GM23338 (cell line): Measurements from ENCODE around the gene CMC4. TPM values are rescaled to one million over a fixed set of nuclear protein-coding genes. Genes with fewer than 3 reads are reported as not detected.

Source experiments
- ATAC-seq: fragments of 200-7000 bp; cut with Tn5 transposase; 3 replicates; pipeline ENCODE4 v1.9.1; 2020
- DNase-seq: peaks from one replicate; pipeline ENCODE4 v3.0.0-alpha.2; 2015; ENCODE audit warnings: low spot score
- H2AFZ ChIP-seq: fragments of 200-600 bp; sonication (generic); 2 replicates; pipeline ENCODE4 v1.8.0; 2016; ENCODE audit warnings: antibody characterized with exemption, mild to moderate bottlenecking, moderate library complexity
- H3F3A ChIP-seq: fragments of 200-600 bp; sonication (generic); replicated peaks from 2 replicates; pipeline ENCODE4 v1.8.0; 2017; ENCODE audit warnings: antibody characterized with exemption, mixed run types, low read depth
- H3K27ac ChIP-seq: fragments of 200-600 bp; sonication (generic); 2 replicates; pipeline ENCODE4 v1.6.1; 2016; ENCODE audit warnings: low read depth
- H3K27me3 ChIP-seq: fragments of 200-600 bp; sonication (generic); 2 replicates; pipeline ENCODE4 v1.8.0; 2016; ENCODE audit warnings: mild to moderate bottlenecking, mixed run types, moderate library complexity; ENCODE audit not compliant: insufficient read depth
- H3K36me3 ChIP-seq: fragments of 200-600 bp; sonication (generic); 2 replicates; pipeline ENCODE4 v1.8.0; 2016; ENCODE audit warnings: mild to moderate bottlenecking; ENCODE audit not compliant: insufficient read depth
- H3K4me1 ChIP-seq: fragments of 200-600 bp; sonication (generic); 2 replicates; pipeline ENCODE4 v1.8.0; 2016; ENCODE audit warnings: mild to moderate bottlenecking, moderate library complexity; ENCODE audit not compliant: insufficient read depth
- H3K4me2 ChIP-seq: fragments of 200-600 bp; sonication (generic); 2 replicates; pipeline ENCODE4 v1.7.1; 2017; ENCODE audit warnings: mixed run types
- H3K4me3 ChIP-seq: fragments of 200-600 bp; sonication (generic); 2 replicates; pipeline ENCODE4 v1.6.1; 2016; ENCODE audit warnings: mixed run types
- H3K79me2 ChIP-seq: fragments of 200-600 bp; sonication (generic); replicated peaks from 2 replicates; pipeline ENCODE4 v1.8.0; 2017; ENCODE audit warnings: mild to moderate bottlenecking; ENCODE audit not compliant: insufficient read depth
- H3K9me2 ChIP-seq: fragments of 200-600 bp; sonication (generic); 2 replicates; pipeline ENCODE4 v1.8.0; 2017; ENCODE audit not compliant: insufficient read depth
- H4K20me1 ChIP-seq: fragments of 200-600 bp; sonication (generic); replicated peaks from 2 replicates; pipeline ENCODE4 v1.8.0; 2017; ENCODE audit warnings: mild to moderate bottlenecking; ENCODE audit not compliant: insufficient read depth
- H3K27ac Mint-ChIP-seq: 2 replicates; pipeline ENCODE4 v1.8.0; 2020; ENCODE audit warnings: inconsistent platforms, mild to moderate bottlenecking, moderate library complexity, mixed read lengths
- H3K27me3 Mint-ChIP-seq: 3 replicates; pipeline ENCODE4 v1.8.0; 2022; ENCODE audit warnings: low read depth, mild to moderate bottlenecking, moderate library complexity, mixed read lengths, inconsistent platforms; ENCODE audit not compliant: insufficient read depth, poor library complexity
- H3K36me3 Mint-ChIP-seq: 3 replicates; pipeline ENCODE4 v1.8.0; 2021; ENCODE audit warnings: low read depth, mild to moderate bottlenecking, inconsistent platforms, moderate library complexity, mixed read lengths
- H3K4me1 Mint-ChIP-seq: 3 replicates; pipeline ENCODE4 v1.8.0; 2020; ENCODE audit warnings: mild to moderate bottlenecking, inconsistent platforms, mixed read lengths
- H3K4me3 Mint-ChIP-seq: 3 replicates; pipeline ENCODE4 v1.8.0; 2021; ENCODE audit warnings: moderate library complexity, mild to moderate bottlenecking, inconsistent platforms, mixed read lengths
- H3K9me3 Mint-ChIP-seq: 3 replicates; pipeline ENCODE4 v1.8.0; 2020; ENCODE audit warnings: moderate library complexity, mild to moderate bottlenecking, inconsistent platforms, mixed read lengths
- CREB1 ChIP-seq: fragments of 250-450 bp; sonication (Bioruptor Pico); IDR thresholded peaks from 2 replicates; pipeline ENCODE4 v1.5.0; 2020; ENCODE audit warnings: low read depth, mild to moderate bottlenecking, moderate library complexity
- EZH2 ChIP-seq: fragments of 200-600 bp; sonication (generic); IDR thresholded peaks from one replicate; pipeline ENCODE4 v1.8.0; 2017; ENCODE audit warnings: antibody characterized with exemption, mild to moderate bottlenecking, low read depth; ENCODE audit not compliant: unreplicated experiment
- EZH2phosphoT487 ChIP-seq: fragments of 200-600 bp; sonication (generic); IDR thresholded peaks from one replicate; pipeline ENCODE4 v1.8.1; 2018; ENCODE audit warnings: antibody characterized with exemption; ENCODE audit not compliant: unreplicated experiment
- POLR2AphosphoS5 ChIP-seq: IDR thresholded peaks from 2 replicates; pipeline ENCODE4 v1.6.1; 2016; ENCODE audit warnings: antibody characterized with exemption, low read depth
- ZNF331 ChIP-seq: fragments of 250-450 bp; sonication (Bioruptor Pico); IDR thresholded peaks from 2 replicates; pipeline ENCODE4 v1.5.0; 2020; ENCODE audit warnings: low read depth, mild to moderate bottlenecking, moderate library complexity
- polyA plus RNA-seq: library from polyadenylated mRNA; unstranded; fragments of >200 nt; fragmentation: Nextera tagmentation; extraction: Ambion mirVana; gene quantifications from 2 replicates; pipeline ENCODE4 v1.2.1, GENCODE V29; 2016
- total RNA-seq: library from RNA; depleted of rRNA; stranded (reverse); fragments of >200 nt; shearing (Covaris generic); gene quantifications from 2 replicates; pipeline ENCODE4 v1.2.3, GENCODE V29; 2014
- TF ChIP-seq, protein P1 (sequence below), 2 experiments: fragments of 200-600 bp in 1 of 2; sonication (generic) in 1 of 2; conservative IDR thresholded peaks; 2 replicates each; pipeline versions ENCODE4 v1.5.1 to v1.6.1; 2016 to 2017; ENCODE audit warnings: antibody characterized with exemption in 2 of 2, low read depth in 2 of 2, mild to moderate bottlenecking in 2 of 2, moderate library complexity in 1 of 2
- TF ChIP-seq, protein P2 (sequence below): IDR thresholded peaks from one replicate; pipeline ENCODE4 v1.6.1; 2018; ENCODE audit warnings: antibody characterized with exemption; ENCODE audit not compliant: unreplicated experiment
- TF ChIP-seq, protein P3 (sequence below): fragments of 250-450 bp; sonication (Bioruptor Pico); IDR thresholded peaks from 2 replicates; pipeline ENCODE4 v1.5.0; 2020; ENCODE audit warnings: mild to moderate bottlenecking, moderate library complexity
- TF ChIP-seq, protein P4 (sequence below): IDR thresholded peaks from 2 replicates; pipeline ENCODE4 v1.6.1; 2016; ENCODE audit warnings: antibody characterized with exemption

The CMC4 gene
- total and polyA plus RNA-seq, 2 experiments from 2014 or later: 9.9 to 16.3 TPM

DNA sequence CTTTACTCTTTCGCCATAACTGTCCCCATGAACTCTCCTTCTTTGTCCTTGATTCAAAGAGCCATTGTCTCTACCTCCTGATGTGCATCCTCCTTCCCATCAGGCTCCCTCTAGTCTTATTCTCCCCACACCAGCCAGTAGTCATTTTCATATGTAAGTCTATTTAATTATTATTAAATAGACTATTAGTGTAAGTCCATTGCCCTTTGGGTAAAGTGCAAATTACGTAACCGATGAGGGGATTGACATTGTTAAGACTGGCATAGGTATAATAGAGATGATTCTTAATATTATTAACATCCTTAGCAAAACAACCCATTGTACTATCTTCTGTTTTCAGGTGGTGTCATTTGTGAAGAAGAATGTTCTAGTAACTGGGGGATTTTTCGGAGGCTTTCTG is 16.7 kb downstream of the CMC4 start:
- no peaks in the 10 kb centered on the region for H3F3A ChIP-seq
- H3K9me2 ChIP-seq: no peaks in the 10 kb centered on the region
- H3K4me2 ChIP-seq: no peak overlapping the region
- TF ChIP-seq, protein P1, sequence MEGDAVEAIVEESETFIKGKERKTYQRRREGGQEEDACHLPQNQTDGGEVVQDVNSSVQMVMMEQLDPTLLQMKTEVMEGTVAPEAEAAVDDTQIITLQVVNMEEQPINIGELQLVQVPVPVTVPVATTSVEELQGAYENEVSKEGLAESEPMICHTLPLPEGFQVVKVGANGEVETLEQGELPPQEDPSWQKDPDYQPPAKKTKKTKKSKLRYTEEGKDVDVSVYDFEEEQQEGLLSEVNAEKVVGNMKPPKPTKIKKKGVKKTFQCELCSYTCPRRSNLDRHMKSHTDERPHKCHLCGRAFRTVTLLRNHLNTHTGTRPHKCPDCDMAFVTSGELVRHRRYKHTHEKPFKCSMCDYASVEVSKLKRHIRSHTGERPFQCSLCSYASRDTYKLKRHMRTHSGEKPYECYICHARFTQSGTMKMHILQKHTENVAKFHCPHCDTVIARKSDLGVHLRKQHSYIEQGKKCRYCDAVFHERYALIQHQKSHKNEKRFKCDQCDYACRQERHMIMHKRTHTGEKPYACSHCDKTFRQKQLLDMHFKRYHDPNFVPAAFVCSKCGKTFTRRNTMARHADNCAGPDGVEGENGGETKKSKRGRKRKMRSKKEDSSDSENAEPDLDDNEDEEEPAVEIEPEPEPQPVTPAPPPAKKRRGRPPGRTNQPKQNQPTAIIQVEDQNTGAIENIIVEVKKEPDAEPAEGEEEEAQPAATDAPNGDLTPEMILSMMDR (conservative IDR thresholded peaks at IDR 0.05; ENCODE audit: low read depth in 2 of 2): no peak
- TF ChIP-seq POLR2AphosphoS5: no peak
- TF ChIP-seq, protein P2, sequence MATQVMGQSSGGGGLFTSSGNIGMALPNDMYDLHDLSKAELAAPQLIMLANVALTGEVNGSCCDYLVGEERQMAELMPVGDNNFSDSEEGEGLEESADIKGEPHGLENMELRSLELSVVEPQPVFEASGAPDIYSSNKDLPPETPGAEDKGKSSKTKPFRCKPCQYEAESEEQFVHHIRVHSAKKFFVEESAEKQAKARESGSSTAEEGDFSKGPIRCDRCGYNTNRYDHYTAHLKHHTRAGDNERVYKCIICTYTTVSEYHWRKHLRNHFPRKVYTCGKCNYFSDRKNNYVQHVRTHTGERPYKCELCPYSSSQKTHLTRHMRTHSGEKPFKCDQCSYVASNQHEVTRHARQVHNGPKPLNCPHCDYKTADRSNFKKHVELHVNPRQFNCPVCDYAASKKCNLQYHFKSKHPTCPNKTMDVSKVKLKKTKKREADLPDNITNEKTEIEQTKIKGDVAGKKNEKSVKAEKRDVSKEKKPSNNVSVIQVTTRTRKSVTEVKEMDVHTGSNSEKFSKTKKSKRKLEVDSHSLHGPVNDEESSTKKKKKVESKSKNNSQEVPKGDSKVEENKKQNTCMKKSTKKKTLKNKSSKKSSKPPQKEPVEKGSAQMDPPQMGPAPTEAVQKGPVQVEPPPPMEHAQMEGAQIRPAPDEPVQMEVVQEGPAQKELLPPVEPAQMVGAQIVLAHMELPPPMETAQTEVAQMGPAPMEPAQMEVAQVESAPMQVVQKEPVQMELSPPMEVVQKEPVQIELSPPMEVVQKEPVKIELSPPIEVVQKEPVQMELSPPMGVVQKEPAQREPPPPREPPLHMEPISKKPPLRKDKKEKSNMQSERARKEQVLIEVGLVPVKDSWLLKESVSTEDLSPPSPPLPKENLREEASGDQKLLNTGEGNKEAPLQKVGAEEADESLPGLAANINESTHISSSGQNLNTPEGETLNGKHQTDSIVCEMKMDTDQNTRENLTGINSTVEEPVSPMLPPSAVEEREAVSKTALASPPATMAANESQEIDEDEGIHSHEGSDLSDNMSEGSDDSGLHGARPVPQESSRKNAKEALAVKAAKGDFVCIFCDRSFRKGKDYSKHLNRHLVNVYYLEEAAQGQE: no peak
- H3K27me3 ChIP-seq: no peaks in the 10 kb centered on the region
- Mint-ChIP-seq H3K36me3 (0 out of 3 replicates have a peak, but pooled peaks cover 10% of the 10 kb centered on the region), H3K4me3 (no peak overlapping the region), H3K4me1 (peaks cover 1% of the 10 kb centered on the region; the same call in 2 of the 3 replicates), H3K27ac (no peak overlapping the region), H3K9me3 (no peaks in the 10 kb centered on the region), H3K27me3 (peaks cover 2% of the 10 kb centered on the region)
- ATAC-seq (no peak), DNase-seq (no peak)
- H3K27ac ChIP-seq: no peak overlapping the region
- H4K20me1 ChIP-seq: no peaks in the 10 kb centered on the region
- no peaks in the 10 kb centered on the region for H3K79me2 ChIP-seq
- no peak overlapping the region for H3K4me3 ChIP-seq
- no peaks in the 10 kb centered on the region for H3K4me1 ChIP-seq
- no peaks in the 10 kb centered on the region for H3K36me3 ChIP-seq
- no peak overlapping the region for H2AFZ ChIP-seq

DNA sequence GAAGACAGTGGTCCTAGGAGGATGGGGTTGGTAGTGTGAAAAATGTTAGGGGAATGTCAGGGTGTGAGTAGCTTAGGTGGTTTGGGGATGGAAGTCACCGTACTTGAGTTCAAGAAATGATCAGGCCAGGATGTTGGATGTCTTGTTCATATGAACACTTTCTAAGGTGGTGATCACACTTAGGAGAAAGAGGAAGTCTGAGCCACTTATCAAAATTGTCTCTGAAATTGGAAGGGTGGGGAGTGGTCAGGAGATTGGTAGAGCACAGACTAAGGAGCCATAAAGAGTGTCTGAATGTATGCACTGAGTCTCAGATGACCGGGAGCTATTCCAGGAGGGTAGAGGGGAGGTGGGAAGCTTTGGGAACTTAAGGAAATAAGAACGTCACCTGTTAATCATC is 17.3 kb downstream of the CMC4 start:
- 0 out of 3 replicates have a peak, but pooled peaks cover 10% of the 10 kb centered on the region for H3K36me3 Mint-ChIP-seq
- no peak for ATAC-seq
- no peaks in the 10 kb centered on the region for H3K27me3 ChIP-seq
- TF ChIP-seq, protein P3, sequence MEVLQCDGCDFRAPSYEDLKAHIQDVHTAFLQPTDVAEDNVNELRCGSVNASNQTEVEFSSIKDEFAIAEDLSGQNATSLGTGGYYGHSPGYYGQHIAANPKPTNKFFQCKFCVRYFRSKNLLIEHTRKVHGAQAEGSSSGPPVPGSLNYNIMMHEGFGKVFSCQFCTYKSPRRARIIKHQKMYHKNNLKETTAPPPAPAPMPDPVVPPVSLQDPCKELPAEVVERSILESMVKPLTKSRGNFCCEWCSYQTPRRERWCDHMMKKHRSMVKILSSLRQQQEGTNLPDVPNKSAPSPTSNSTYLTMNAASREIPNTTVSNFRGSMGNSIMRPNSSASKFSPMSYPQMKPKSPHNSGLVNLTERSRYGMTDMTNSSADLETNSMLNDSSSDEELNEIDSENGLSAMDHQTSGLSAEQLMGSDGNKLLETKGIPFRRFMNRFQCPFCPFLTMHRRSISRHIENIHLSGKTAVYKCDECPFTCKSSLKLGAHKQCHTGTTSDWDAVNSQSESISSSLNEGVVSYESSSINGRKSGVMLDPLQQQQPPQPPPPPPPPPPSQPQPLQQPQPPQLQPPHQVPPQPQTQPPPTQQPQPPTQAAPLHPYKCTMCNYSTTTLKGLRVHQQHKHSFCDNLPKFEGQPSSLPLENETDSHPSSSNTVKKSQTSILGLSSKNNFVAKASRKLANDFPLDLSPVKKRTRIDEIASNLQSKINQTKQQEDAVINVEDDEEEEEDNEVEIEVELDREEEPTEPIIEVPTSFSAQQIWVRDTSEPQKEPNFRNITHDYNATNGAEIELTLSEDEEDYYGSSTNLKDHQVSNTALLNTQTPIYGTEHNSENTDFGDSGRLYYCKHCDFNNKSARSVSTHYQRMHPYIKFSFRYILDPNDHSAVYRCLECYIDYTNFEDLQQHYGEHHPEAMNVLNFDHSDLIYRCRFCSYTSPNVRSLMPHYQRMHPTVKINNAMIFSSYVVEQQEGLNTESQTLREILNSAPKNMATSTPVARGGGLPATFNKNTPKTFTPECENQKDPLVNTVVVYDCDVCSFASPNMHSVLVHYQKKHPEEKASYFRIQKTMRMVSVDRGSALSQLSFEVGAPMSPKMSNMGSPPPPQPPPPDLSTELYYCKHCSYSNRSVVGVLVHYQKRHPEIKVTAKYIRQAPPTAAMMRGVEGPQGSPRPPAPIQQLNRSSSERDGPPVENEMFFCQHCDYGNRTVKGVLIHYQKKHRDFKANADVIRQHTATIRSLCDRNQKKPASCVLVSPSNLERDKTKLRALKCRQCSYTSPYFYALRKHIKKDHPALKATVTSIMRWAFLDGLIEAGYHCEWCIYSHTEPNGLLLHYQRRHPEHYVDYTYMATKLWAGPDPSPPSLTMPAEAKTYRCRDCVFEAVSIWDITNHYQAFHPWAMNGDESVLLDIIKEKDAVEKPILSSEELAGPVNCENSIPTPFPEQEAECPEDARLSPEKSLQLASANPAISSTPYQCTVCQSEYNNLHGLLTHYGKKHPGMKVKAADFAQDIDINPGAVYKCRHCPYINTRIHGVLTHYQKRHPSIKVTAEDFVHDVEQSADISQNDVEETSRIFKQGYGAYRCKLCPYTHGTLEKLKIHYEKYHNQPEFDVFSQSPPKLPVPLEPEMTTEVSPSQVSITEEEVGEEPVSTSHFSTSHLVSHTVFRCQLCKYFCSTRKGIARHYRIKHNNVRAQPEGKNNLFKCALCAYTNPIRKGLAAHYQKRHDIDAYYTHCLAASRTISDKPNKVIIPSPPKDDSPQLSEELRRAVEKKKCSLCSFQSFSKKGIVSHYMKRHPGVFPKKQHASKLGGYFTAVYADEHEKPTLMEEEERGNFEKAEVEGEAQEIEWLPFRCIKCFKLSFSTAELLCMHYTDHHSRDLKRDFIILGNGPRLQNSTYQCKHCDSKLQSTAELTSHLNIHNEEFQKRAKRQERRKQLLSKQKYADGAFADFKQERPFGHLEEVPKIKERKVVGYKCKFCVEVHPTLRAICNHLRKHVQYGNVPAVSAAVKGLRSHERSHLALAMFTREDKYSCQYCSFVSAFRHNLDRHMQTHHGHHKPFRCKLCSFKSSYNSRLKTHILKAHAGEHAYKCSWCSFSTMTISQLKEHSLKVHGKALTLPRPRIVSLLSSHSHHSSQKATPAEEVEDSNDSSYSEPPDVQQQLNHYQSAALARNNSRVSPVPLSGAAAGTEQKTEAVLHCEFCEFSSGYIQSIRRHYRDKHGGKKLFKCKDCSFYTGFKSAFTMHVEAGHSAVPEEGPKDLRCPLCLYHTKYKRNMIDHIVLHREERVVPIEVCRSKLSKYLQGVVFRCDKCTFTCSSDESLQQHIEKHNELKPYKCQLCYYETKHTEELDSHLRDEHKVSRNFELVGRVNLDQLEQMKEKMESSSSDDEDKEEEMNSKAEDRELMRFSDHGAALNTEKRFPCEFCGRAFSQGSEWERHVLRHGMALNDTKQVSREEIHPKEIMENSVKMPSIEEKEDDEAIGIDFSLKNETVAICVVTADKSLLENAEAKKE (CRISPR knock-in tag): no peak
- TF ChIP-seq, protein P4, sequence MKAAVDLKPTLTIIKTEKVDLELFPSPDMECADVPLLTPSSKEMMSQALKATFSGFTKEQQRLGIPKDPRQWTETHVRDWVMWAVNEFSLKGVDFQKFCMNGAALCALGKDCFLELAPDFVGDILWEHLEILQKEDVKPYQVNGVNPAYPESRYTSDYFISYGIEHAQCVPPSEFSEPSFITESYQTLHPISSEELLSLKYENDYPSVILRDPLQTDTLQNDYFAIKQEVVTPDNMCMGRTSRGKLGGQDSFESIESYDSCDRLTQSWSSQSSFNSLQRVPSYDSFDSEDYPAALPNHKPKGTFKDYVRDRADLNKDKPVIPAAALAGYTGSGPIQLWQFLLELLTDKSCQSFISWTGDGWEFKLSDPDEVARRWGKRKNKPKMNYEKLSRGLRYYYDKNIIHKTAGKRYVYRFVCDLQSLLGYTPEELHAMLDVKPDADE: no peak
- TF ChIP-seq CREB1 (CRISPR knock-in tag) (no peak), EZH2phosphoT487 (no peak), ZNF331 (CRISPR knock-in tag) (no peak), EZH2 (no peak)

More for the DNA sequence above, 17.3 kb downstream of the CMC4 start:
- no peak overlapping the region for H3K27ac Mint-ChIP-seq
- H3K4me1 Mint-ChIP-seq: peaks cover 6% of the 10 kb centered on the region; the same call in 2 of the 3 replicates
- Histone ChIP-seq H3K4me2 (no peak overlapping the region), H3F3A (no peaks in the 10 kb centered on the region), H3K27ac (no peak overlapping the region), H3K36me3 (no peaks in the 10 kb centered on the region), H3K9me2 (no peaks in the 10 kb centered on the region), H3K79me2 (no peaks in the 10 kb centered on the region), H4K20me1 (no peaks in the 10 kb centered on the region), H2AFZ (no peak overlapping the region), H3K4me3 (no peak overlapping the region), H3K4me1 (no peaks in the 10 kb centered on the region)
- peaks cover 2% of the 10 kb centered on the region for H3K27me3 Mint-ChIP-seq
- H3K4me3 Mint-ChIP-seq: no peak overlapping the region
- H3K9me3 Mint-ChIP-seq: no peaks in the 10 kb centered on the region
- DNase-seq: no peak
